ENCODE results near the gene C7. TPM values are rescaled to one million over a fixed set of nuclear protein-coding genes. Genes with fewer than 3 reads are reported as not detected.

Gene C7
- total RNA-seq, 1 donor from 2014 or later, result 22.6 TPM

DNA sequence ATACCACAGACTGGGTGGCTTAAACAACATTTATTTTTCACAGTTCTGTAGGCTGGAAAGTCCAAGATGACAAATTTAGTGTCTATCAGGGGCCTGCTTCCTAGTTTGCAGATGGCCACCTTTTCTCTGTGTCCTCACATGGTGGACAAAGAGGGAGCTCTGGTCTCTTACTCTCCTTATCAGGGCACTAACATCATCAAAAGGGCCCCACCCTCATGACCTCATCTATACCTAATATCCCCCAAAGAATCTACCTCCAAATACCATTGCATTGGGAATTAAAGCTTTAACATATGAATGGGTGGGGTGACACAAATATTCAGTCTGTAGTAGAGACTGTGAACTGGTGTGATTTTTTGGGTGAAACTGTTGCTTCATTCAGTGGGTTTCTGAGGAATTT, 78.1 kb downstream of the C7 start:
- no peaks in the 10 kb centered on the region for H3K4me1 Mint-ChIP-seq

DNA sequence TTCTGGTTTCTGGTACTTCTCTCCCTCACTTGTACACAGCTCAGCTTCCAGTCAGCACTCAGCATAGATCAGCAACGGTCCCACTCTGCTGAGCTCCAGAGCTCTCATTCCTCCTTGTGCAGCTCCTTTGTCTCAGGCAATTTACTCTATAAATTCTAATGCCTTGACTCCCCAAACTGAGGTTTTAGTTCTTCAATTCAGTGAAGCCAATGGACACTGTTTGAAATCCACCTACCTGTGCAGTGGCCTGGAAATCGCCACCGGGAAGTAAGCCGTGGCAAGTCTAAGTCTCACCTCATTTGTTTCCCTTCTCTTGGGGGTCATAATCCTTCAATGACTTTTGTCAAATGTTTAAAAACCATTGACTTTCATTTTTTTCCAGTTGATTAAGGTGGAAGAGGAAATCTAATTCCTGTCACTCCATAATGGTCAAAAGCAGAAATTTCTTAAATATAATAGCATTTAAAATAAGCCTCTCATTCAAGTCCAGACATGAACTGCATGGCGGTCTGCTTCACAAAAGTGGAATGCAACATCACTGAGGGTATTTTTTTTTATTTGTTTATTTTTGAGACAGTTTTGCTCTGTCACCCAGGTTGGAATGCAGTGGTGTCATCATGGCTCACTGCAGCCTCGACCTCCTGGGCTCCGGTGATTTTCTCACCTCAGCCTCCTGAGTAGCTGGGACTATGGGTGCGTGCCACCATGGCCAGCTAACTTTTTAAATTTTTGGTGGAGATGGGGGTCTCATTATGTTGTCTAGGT, 79.6 kb downstream of the C7 start:
- H3K4me1 Mint-ChIP-seq, result no peaks in the 10 kb centered on the region
- H3K9me3 Mint-ChIP-seq, result peaks cover 7% of the 10 kb centered on the region
- H3K4me3 Mint-ChIP-seq, result no peak overlapping the region
- no peak overlapping the region for H3K27ac Mint-ChIP-seq
- TF ChIP-seq, protein P1, sequence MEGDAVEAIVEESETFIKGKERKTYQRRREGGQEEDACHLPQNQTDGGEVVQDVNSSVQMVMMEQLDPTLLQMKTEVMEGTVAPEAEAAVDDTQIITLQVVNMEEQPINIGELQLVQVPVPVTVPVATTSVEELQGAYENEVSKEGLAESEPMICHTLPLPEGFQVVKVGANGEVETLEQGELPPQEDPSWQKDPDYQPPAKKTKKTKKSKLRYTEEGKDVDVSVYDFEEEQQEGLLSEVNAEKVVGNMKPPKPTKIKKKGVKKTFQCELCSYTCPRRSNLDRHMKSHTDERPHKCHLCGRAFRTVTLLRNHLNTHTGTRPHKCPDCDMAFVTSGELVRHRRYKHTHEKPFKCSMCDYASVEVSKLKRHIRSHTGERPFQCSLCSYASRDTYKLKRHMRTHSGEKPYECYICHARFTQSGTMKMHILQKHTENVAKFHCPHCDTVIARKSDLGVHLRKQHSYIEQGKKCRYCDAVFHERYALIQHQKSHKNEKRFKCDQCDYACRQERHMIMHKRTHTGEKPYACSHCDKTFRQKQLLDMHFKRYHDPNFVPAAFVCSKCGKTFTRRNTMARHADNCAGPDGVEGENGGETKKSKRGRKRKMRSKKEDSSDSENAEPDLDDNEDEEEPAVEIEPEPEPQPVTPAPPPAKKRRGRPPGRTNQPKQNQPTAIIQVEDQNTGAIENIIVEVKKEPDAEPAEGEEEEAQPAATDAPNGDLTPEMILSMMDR (IDR thresholded peaks at IDR 0.05; ENCODE audit: unreplicated experiment), result no peak
- no peaks in the 10 kb centered on the region for H3K36me3 Mint-ChIP-seq
- no peak for DNase-seq (ENCODE audit: low spot score in 2 of 2, unreplicated experiment in 2 of 2)
- H3K27me3 Mint-ChIP-seq (ENCODE audit: low read depth), result no peaks in the 10 kb centered on the region

More for the DNA sequence above, 78.1 kb downstream of the C7 start:
- Mint-ChIP-seq H3K27ac (no peak overlapping the region), H3K9me3 (peaks cover 7% of the 10 kb centered on the region), H3K27me3 (ENCODE audit: low read depth) (no peaks in the 10 kb centered on the region), H3K36me3 (no peaks in the 10 kb centered on the region), H3K4me3 (no peak overlapping the region)
- TF ChIP-seq, protein P1 (IDR thresholded peaks at IDR 0.05; ENCODE audit: unreplicated experiment), result no peak
- no peak for DNase-seq (ENCODE audit: low spot score in 2 of 2, unreplicated experiment in 2 of 2)

DNA sequence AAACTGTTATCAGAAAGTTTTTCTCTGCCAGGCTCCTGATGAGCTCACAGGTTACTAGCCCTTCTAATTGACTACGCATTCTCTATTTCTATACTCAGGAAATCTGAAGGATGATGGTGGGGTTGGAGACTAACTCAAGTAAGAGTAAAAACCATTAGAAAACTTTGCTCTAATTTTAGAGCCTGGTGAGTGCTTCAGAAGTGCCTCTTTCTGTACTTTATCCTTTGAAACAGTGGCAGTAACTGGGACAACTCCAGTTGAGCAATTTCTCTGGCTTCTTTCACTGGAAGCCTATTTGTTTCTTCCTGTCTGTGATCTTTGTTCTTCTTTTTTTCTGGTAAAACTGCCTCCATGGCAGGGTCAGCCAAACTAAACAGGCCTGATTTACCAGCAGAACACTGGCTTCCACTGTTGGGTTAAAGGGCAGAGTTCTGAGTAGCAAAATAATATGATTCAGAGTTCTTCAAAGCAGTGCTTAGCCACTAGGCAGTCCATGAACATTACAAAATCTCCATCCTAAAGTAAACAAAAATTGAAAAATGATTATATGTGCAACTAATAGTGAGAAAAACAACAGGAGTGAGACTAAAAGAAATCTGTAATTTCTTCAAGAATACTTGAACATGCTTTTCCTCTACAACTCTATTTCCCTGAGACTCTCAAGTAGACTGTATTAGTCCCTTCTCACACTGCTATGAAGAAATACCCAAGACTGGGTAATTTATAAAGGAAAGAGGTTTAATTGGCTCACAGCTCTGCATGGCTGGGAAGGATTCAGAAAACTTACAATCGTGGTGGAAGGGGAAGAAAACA, 82.1 kb downstream of the C7 start:
- Mint-ChIP-seq H3K27ac (no peak overlapping the region), H3K4me3 (no peak overlapping the region)
- DNase-seq (ENCODE audit: low spot score in 2 of 2, unreplicated experiment in 2 of 2), result no peak

DNA sequence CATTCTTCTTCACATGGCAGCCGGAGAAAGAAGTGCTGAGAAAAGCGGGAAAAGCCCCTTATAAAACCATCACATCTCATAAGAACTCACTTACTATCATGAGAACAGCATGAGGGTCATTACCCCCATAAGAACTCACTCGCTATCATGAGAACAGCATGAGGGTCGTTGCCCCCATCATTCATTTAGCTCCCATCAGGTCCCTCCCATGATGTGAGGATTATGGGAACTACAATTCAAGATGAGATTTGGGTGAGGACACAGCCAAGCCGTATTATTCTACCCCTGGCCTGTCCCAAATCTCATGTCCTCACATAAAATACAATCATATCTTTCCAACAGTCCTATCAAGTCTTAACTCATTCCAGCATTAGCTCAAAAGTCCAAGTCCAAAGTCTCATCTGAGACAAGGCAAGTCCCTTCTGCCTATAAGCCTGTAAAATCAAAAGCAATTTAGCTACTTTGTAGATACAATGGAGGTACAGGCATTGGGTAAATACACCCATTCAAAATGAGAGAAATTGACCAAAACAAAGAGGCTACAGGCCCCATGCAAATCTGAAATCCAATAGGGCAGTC, 82.8 kb downstream of the C7 start:
- Mint-ChIP-seq H3K4me1 (no peaks in the 10 kb centered on the region), H3K36me3 (no peaks in the 10 kb centered on the region), H3K9me3 (peaks cover 1% of the 10 kb centered on the region), H3K27me3 (ENCODE audit: low read depth) (no peaks in the 10 kb centered on the region), H3K4me3 (no peak overlapping the region), H3K27ac (no peak overlapping the region)
- TF ChIP-seq, protein P1 (IDR thresholded peaks at IDR 0.05; ENCODE audit: unreplicated experiment), result no peak
- DNase-seq (ENCODE audit: low spot score in 2 of 2, unreplicated experiment in 2 of 2), result no peak

More for the DNA sequence above, 82.1 kb downstream of the C7 start:
- Mint-ChIP-seq H3K4me1 (no peaks in the 10 kb centered on the region), H3K27me3 (ENCODE audit: low read depth) (no peaks in the 10 kb centered on the region), H3K36me3 (no peaks in the 10 kb centered on the region), H3K9me3 (peaks cover 7% of the 10 kb centered on the region)
- TF ChIP-seq, protein P1 (IDR thresholded peaks at IDR 0.05; ENCODE audit: unreplicated experiment), result no peak

DNA sequence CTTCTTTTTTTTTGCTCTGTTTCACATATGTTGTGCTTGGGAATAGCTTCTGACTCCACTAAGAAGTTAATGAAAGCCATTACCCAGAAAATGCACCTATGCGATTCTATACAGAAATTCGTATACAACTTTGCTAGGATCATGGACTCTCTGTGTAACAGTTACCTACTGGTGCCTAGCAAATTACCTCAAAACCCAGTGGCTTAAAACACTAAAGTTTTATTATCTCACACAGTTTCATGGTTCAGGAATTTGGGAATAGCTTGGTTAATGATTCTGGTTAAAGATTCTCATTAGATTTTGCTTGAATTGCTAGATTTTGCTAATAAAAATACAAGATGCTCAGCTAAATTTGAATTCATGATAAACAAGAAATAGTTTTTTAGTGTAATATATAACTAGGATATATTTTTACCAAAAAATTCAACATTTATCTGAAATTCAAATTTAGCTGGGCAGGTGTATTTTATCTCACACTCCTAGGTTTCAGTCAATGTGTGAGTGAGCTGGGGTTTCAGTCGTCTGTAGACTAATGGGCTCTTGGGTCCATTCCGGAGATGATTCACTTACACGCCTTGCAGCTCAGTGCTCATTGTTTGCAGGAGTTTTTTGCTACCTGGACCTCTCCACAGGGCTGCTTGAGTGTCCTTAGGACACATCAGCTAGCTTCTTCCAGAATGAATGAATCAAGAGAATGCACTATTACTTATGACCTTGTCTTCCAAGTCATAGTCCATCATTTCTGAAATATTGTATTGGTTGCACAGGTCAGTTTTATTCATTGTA, 86.7 kb downstream of the C7 start:
- TF ChIP-seq, protein P1 (IDR thresholded peaks at IDR 0.05; ENCODE audit: unreplicated experiment), result no peak
- no peak overlapping the region for H3K4me3 Mint-ChIP-seq
- DNase-seq (ENCODE audit: low spot score in 2 of 2, unreplicated experiment in 2 of 2), result no peak
- no peaks in the 10 kb centered on the region for H3K36me3 Mint-ChIP-seq
- no peak overlapping the region for H3K27ac Mint-ChIP-seq
- no peaks in the 10 kb centered on the region for H3K4me1 Mint-ChIP-seq
- no peaks in the 10 kb centered on the region for H3K9me3 Mint-ChIP-seq
- H3K27me3 Mint-ChIP-seq (ENCODE audit: low read depth), result peaks cover 2% of the 10 kb centered on the region

Data from mesothelial cell of epicardium (in vitro differentiated cells).